GM18868 (cell line): ENCODE results near the gene CASZ1.

ENCODE experiments used
- ATAC-seq: cut with Tn5 transposase; IDR thresholded peaks from one replicate; pipeline ENCODE4 v1.9.1; 2021; ENCODE audit warnings: mild to moderate bottlenecking, moderate library complexity; ENCODE audit not compliant: unreplicated experiment

CASZ1 gene

DNA sequence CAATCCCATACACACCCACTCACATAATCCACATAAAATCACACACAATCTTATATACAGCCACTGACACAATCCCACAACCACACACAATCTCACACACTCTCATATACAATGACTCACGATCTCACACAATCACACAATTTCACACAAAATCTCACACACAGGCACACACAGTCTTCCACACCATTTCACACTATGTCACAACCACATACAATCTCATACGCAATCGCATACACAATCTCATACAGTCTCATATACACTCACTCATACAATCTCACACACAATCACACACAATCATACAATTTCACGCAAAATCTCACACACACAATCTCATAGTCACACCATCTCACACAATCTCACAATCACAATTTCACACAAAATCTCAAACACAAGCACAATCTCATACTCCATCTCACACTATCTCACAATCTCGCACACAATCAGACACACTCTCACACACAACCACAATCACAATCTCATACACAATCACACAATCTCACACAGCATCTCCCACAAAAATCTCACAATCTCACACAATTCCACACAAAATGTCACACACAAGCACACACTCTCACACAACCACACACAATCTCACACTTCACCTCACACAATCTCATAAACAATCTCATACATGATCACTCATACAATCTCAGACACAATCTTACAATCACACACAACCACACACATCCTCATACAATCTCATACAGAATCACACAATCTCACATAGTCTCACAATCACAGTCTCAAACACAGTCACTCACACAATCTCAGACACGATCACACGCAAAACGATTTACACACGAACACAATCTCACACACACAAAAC, 18.5 kb downstream of the CASZ1 start:
- no peak for ATAC-seq

GRCh38 chr1:10776190-10776905, 20.1 kb downstream of the CASZ1 start:
- no peak for ATAC-seq

DNA sequence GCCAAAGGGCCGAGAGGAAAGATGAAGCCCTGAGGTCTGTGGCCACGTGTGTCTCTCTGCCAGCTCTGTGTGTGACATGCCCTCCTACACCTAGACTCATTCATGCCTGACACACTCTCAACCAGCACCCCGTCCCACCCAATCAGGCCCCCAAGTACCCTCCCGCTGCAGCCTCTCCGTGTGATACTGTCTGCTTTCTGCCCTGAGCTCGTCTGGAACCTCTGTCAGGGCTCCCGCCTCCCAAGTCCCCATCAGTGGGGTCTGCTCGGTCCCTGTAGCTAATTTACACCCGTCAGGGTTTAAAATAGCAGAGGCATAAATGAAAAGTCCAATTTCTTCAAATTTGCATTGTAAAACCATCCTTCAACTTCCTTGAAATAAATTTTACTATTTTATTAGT, 20.7 kb downstream of the CASZ1 start:
- no peak for ATAC-seq

DNA sequence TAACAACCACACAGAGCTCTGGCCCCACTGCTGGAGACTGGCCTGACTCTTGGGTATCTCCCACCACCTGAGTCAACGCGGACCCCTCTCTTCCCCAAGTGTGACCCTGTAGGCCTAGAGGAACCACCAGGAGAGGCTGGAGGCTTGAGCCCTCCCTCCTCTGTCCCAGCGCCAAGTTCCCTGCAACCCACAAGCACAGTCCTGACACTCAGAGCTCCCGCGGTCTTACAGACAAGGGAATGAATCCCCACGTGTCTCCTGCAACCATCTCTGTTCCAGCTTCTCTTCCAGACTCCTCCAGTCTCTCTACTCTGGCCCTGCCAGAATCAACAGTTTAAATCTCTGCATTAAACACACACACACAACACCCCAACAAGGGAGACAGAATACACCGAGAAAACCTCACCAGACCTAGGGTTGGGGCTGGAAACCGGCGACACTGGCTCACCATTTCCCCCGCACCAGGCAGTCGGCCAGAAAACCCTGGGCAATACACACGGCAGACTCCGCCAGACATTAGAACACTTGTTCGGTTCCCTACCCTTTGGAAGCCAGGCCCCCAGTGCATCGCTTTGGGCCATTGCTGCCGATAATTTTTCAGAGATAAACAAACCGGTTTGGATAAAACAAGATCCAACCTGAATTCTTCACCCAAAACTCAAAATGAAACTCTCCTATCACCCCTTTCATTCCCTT, 21.7 kb downstream of the CASZ1 start:
- no peak for ATAC-seq

- no peak for ATAC-seq
Measured at GRCh38 chr1:10773851-10774614, 22.4 kb downstream of the CASZ1 start.

- ATAC-seq: no peak
Measured at GRCh38 chr1:10773376-10773775, 23.1 kb downstream of the CASZ1 start.

DNA sequence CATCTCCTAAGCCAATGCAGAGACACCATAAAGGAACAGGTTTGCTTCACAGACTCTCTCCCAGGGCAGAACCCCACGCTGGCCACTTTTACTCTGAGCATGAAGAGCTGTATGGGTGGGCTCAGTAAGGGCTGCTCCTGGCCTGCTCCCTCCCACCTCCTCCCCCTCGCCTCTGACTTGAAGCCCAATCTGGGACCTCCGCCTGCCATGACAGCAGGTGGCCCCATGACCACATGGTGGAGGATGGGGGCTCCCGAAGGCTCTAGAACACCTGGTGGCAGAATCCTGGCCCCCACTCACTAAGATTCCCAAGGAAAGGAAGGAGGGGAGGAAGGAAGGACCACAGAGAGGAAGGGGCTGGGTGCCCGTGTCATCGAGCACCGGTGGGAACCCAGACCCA, 23.7 kb downstream of the CASZ1 start:
- no peak for ATAC-seq

- ATAC-seq: no peak
Measured at GRCh38 chr1:10771789-10772188, 24.7 kb downstream of the CASZ1 start.

DNA sequence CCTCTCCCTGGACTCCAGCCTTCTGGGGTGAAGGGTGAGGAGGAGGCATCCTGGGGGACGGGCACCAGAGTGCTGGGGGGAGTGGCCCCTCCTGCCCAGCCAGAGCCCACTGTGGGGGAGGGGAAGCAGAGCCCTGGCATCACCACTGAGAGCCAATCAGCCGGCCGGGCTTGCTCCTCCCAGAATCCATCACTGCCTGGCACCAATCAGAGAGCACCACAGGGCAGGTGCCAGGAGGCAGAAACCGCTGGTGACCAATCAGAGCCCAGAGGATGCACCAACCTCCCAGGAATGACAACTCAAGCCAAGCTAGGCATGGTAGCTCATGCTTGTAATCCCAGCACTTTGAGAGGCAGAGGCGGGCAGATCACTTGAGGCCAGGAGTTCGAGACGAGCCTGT, 27.9 kb downstream of the CASZ1 start:
- ATAC-seq: no peak

DNA sequence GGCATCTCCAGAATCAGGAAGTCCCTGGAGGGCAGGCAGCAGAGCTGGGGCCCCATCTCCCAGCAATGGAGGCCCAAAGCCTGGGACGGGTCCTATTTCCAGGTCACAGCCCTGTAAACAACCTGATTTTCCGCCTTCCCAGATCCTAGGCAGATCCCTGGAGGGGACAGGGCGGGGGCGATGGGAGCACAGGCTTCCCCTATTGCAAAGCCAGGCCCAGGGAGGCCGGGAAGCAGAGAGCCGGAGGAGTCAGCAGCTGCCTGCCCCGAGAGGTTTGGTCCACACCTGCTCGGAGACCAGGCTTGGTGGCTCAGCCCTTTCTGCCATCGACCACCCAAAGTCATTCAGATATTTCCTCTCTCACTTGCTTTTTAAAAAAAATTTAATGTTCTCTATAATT, 29.2 kb downstream of the CASZ1 start:
- no peak for ATAC-seq

DNA sequence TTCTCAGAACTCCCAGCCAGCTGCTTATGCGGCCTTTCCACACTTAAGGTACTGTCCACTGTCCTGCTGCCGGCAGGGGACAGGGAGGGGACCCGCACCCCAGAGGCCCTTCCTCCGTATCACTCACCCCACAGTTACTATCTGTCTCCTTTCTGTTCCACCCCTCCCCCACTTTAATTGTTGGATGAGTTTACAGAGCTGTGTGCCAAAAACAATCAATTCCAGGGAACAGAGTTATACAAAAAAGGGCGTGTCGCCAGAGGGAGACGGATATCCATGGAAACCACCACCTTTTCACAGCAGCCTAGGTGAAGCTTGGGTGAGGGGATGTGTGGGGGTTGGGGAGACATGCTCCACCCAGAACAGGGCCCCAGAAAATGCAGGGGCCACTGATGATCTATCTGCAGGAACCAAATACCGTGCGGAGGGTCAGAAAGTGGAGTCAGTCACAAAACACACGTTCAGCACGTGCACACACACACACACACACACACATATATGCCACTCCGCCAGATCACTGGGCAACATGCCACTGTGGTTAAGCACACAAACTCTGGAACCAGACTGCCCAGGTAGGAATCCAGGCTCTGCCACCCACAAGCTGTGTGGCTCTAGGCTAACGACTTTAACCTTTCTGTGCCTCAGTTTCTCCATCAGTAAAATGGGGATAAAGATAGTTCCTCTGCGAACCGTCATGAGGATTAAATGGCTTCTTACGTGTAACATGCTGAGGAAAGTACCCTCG, 30.5 kb downstream of the CASZ1 start:
- ATAC-seq: no peak

DNA sequence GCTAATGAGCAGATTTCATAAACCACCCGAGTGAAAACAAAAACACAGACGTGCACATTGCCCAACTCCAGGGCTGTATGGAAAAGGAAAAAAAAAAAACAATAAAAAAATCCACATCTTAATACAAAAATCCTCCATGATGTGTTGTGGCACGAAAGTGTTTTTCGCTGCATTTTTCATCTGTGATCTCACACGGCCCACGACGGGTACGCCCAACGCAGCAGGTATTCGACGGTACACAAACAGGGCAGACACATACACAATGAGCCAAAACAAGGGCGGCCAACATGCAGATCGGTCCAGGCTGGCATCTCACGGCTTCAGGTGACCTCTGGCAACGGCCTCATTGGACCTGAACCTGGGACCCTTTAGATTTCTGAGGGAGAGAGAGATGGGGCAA, 31.1 kb downstream of the CASZ1 start:
- ATAC-seq: no peak

DNA sequence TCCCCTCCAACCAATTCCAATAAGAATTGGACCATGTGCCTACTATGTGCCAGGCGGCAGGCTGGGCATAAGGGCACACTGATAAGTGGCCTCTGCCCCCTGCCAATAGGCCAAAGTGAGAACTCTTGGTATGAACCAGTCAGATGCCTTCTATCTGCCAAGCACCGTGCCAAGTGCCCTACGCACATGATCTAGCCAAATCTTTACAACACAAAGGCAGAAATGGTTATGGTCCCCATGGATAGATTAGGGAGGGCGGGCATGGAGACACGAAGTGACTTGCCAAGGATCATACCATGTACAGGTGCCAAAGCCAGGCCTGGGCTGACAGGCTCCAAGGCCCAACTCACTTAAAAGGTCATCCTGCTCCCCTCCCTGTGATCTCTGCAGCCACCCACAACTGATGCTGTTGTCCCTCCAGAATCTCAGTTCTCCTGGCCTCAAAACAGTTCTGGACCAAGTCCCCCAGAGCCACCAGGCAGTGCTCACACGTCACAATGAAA, 32.1 kb downstream of the CASZ1 start:
- ATAC-seq: no peak

GRCh38 chr1:10762875-10763274, 33.6 kb downstream of the CASZ1 start:
- no peak for ATAC-seq

DNA sequence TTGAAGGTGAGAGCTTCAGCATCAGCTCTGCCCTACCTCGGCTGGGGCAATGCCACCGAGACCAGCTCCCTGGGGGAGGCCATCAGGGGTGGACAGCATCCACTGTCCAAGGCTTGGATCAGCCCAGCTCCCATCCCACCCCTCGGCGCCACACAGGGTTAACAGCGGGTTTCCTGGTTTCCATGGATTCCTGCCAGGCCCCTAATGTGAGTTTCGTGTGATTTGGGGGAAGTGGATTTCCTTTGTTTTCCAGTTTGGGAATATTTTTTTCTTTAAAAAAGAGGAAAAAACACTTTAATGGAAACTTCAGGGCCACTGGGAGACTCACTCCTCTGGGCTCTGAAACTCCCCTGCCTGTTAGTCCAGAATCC, 34.3 kb downstream of the CASZ1 start:
- ATAC-seq: no peak

DNA sequence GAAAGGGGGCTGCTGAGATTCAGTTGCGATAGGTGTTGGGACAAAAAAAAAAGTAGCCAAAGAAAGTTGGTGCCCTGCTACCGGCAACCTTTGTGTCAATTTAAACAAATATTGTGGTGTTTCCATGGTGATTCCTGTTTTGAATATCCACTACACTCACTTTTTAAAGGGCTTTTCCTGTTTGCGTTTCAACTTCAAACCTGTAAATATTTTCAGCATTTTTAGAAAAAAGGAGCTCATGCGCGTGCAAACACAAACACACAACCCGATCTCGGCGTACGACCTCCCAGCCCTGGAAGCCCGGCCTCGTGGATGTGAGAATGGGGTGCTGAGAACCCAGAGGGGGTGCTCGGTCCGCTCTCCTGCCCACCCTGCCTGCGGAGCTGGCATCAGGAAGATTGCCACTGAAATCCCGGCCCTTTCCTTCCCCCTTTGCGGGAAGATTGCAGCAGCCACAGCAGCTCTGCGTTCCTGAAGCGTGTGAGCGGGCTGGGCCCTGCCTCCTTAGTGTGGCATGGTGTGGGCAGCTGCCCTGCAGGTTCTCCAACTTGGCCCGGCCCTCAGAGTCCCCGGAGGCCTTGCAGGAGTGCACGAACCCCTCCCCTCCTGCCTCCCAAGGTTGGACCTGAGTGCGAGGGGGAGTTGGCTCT, 34.8 kb downstream of the CASZ1 start:
- ATAC-seq: no peak

GRCh38 chr1:10760566-10761502, 35.6 kb downstream of the CASZ1 start:
- no peak for ATAC-seq

GRCh38 chr1:10759413-10760200, 36.8 kb downstream of the CASZ1 start:
- ATAC-seq: no peak
